NOMO-1 treated with dmso at 0.1 percent for 144 hours (cell line): ENCODE results near the gene CXCL16.

Experiments used
- DNase-seq: peaks from one replicate; lab custom pipeline; 2025; ENCODE audit not compliant: unreplicated experiment; lab: John Stamatoyannopoulos, UW

CXCL16 gene

GRCh38 chr17:4753392-4753791 lies 13.7 kb upstream of the CXCL16 start:
- no peak for DNase-seq

GRCh38 chr17:4751932-4752331 lies 12.2 kb upstream of the CXCL16 start:
- no peak for DNase-seq

GRCh38 chr17:4750606-4751005 lies 10.9 kb upstream of the CXCL16 start:
- DNase-seq: no peak

GRCh38 chr17:4748686-4749085 lies 9.0 kb upstream of the CXCL16 start:
- no peak for DNase-seq

- peak; percentile 55 for DNase-seq
Observed at GRCh38 chr17:4747847-4748246, 8.1 kb upstream of the CXCL16 start.

- no peak for DNase-seq
Observed at GRCh38 chr17:4744999-4745969, 5.6 kb upstream of the CXCL16 start.

- no peak for DNase-seq
Observed at GRCh38 chr17:4743898-4744297, 4.2 kb upstream of the CXCL16 start.

GRCh38 chr17:4743216-4743615 lies 3.5 kb upstream of the CXCL16 start:
- no peak for DNase-seq

GRCh38 chr17:4742629-4743028 lies 2.9 kb upstream of the CXCL16 start:
- no peak for DNase-seq

GRCh38 chr17:4742133-4742532 lies 2.4 kb upstream of the CXCL16 start:
- DNase-seq: no peak

GRCh38 chr17:4741544-4741943 lies 1.8 kb upstream of the CXCL16 start:
- no peak for DNase-seq

- no peak for DNase-seq
Observed at GRCh38 chr17:4740584-4740983, 856 bp upstream of the CXCL16 start.

GRCh38 chr17:4740025-4740351 lies 260 bp upstream of the CXCL16 start:
- DNase-seq: no peak

GRCh38 chr17:4738136-4739121 lies 1.3 kb downstream of the CXCL16 start:
- DNase-seq: no peak

- DNase-seq: peak; percentile 81
Observed at GRCh38 chr17:4735876-4736651, 3.7 kb downstream of the CXCL16 start.

- no peak for DNase-seq
Observed at GRCh38 chr17:4734857-4735475, 4.8 kb downstream of the CXCL16 start.

- DNase-seq: peak; percentile 94
Observed at GRCh38 chr17:4733073-4733531, 6.6 kb downstream of the CXCL16 start.

GRCh38 chr17:4728124-4728523 lies 11.6 kb downstream of the CXCL16 start:
- no peak for DNase-seq

- DNase-seq: peak; percentile 52
Observed at GRCh38 chr17:4725646-4726310, 13.9 kb downstream of the CXCL16 start.

GRCh38 chr17:4724650-4725049 lies 15.1 kb downstream of the CXCL16 start:
- no peak for DNase-seq
